ENCODE data around the gene PACRGL. TPM values are rescaled to one million over a fixed set of nuclear protein-coding genes. Genes with fewer than 3 reads are reported as not detected.
"Not testable (repeated sequence)": the region's sequence is repeated elsewhere in the genome, so short reads cannot be mapped to it uniquely, and the experiment has no call there.

PACRGL gene
- total RNA-seq, 1 experiment from 2014 or later: 14.9 TPM

GRCh38 chr4:20723463-20723862, 23.2 kb downstream of the PACRGL start:
- no peaks in the 10 kb centered on the region for H3K27me3 Mint-ChIP-seq (ENCODE audit: insufficient read depth, unreplicated experiment)
- H3K9me3 ChIP-seq: no peaks in the 10 kb centered on the region
- H3K36me3 ChIP-seq (ENCODE audit: control insufficient read depth, insufficient read depth, low read length): no peaks in the 10 kb centered on the region
- H3K4me1 ChIP-seq: no peaks in the 10 kb centered on the region
- no peak for TF ChIP-seq CTCF (IDR thresholded peaks at IDR 0.05; ENCODE audit: insufficient read depth in 1 of 2, low read depth in 1 of 2, low read length in 1 of 2, severe bottlenecking in 1 of 2, unreplicated experiment in 1 of 2)
- intact Hi-C loops (cut with micrococcal nuclease; ENCODE audit: unreplicated experiment): no loop called here
- H3K4me3 ChIP-seq (ENCODE audit: low read depth, low read length): no peak overlapping the region
- H3K27me3 ChIP-seq (replicated peaks; ENCODE audit: control insufficient read depth, insufficient read depth, low read length): no peaks in the 10 kb centered on the region
- BruUV-seq (replicated peaks): no TSS peak
- H3K4me1 Mint-ChIP-seq (ENCODE audit: low read depth, unreplicated experiment): no peaks in the 10 kb centered on the region
- ChIA-PET CTCF (no interaction called here), POLR2A (no interaction called here)
- H3K36me3 Mint-ChIP-seq (ENCODE audit: insufficient read depth, unreplicated experiment): peaks cover 18% of the 10 kb centered on the region
- DNase-seq: no peak
- H3K4me3 Mint-ChIP-seq (ENCODE audit: unreplicated experiment): no peak overlapping the region
- H3K9me3 Mint-ChIP-seq (ENCODE audit: unreplicated experiment): peaks cover 21% of the 10 kb centered on the region
- no peak overlapping the region for H3K27ac Mint-ChIP-seq (ENCODE audit: unreplicated experiment)

- no peak for TF ChIP-seq CTCF (IDR thresholded peaks at IDR 0.05; ENCODE audit: insufficient read depth in 1 of 2, low read depth in 1 of 2, low read length in 1 of 2, severe bottlenecking in 1 of 2, unreplicated experiment in 1 of 2)
- POLR2A ChIA-PET: no interaction called here
- Mint-ChIP-seq H3K4me1 (ENCODE audit: low read depth, unreplicated experiment) (no peaks in the 10 kb centered on the region), H3K27ac (ENCODE audit: unreplicated experiment) (no peak overlapping the region), H3K36me3 (ENCODE audit: insufficient read depth, unreplicated experiment) (peaks cover 18% of the 10 kb centered on the region), H3K27me3 (ENCODE audit: insufficient read depth, unreplicated experiment) (no peaks in the 10 kb centered on the region), H3K9me3 (ENCODE audit: unreplicated experiment) (peaks cover 9% of the 10 kb centered on the region), H3K4me3 (ENCODE audit: unreplicated experiment) (no peak overlapping the region)
- CTCF ChIA-PET: no interaction called here
- H3K36me3 ChIP-seq (ENCODE audit: control insufficient read depth, insufficient read depth, low read length): no peaks in the 10 kb centered on the region
- no peaks in the 10 kb centered on the region for H3K4me1 ChIP-seq
- BruUV-seq (replicated peaks): no TSS peak
- DNase-seq: no peak
- intact Hi-C loops (cut with micrococcal nuclease; ENCODE audit: unreplicated experiment): no loop called here
- no peaks in the 10 kb centered on the region for H3K9me3 ChIP-seq
- H3K27me3 ChIP-seq (replicated peaks; ENCODE audit: control insufficient read depth, insufficient read depth, low read length): no peaks in the 10 kb centered on the region
- no peak overlapping the region for H3K4me3 ChIP-seq (ENCODE audit: low read depth, low read length)
Observed at GRCh38 chr4:20724915-20725314, 24.7 kb downstream of the PACRGL start.

GRCh38 chr4:20735931-20736330, 35.7 kb downstream of the PACRGL start:
- no peak overlapping the region for H3K4me3 ChIP-seq (ENCODE audit: low read depth, low read length)
- H3K4me1 ChIP-seq: no peaks in the 10 kb centered on the region
- no peaks in the 10 kb centered on the region; the same call in 1 of the 2 replicates for H3K36me3 ChIP-seq (ENCODE audit: control insufficient read depth, insufficient read depth, low read length)
- POLR2A ChIA-PET: no interaction called here
- H3K4me1 Mint-ChIP-seq (ENCODE audit: low read depth, unreplicated experiment): no peaks in the 10 kb centered on the region
- intact Hi-C loops (cut with micrococcal nuclease; ENCODE audit: unreplicated experiment): no loop called here
- no peak overlapping the region for H3K27ac Mint-ChIP-seq (ENCODE audit: unreplicated experiment)
- H3K27me3 Mint-ChIP-seq (ENCODE audit: insufficient read depth, unreplicated experiment): no peaks in the 10 kb centered on the region
- BruUV-seq (replicated peaks): no TSS peak
- H3K36me3 Mint-ChIP-seq (ENCODE audit: insufficient read depth, unreplicated experiment): peaks cover 15% of the 10 kb centered on the region
- no peaks in the 10 kb centered on the region for H3K27me3 ChIP-seq (replicated peaks; ENCODE audit: control insufficient read depth, insufficient read depth, low read length)
- DNase-seq: no peak
- no peak overlapping the region for H3K4me3 Mint-ChIP-seq (ENCODE audit: unreplicated experiment)
- peaks cover 31% of the 10 kb centered on the region for H3K9me3 Mint-ChIP-seq (ENCODE audit: unreplicated experiment)
- CTCF ChIA-PET: no interaction called here
- H3K9me3 ChIP-seq: no peaks in the 10 kb centered on the region
- TF ChIP-seq CTCF (IDR thresholded peaks at IDR 0.05; ENCODE audit: insufficient read depth in 1 of 2, low read depth in 1 of 2, low read length in 1 of 2, severe bottlenecking in 1 of 2, unreplicated experiment in 1 of 2): no peak

GRCh38 chr4:20746000-20746399, 45.7 kb downstream of the PACRGL start:
- H3K4me3 Mint-ChIP-seq (ENCODE audit: unreplicated experiment); CTCF ChIA-PET; H3K36me3 Mint-ChIP-seq (ENCODE audit: insufficient read depth, unreplicated experiment); H3K27me3 ChIP-seq (replicated peaks; ENCODE audit: control insufficient read depth, insufficient read depth, low read length); H3K4me3 ChIP-seq (ENCODE audit: low read depth, low read length); H3K4me1 Mint-ChIP-seq (ENCODE audit: low read depth, unreplicated experiment); H3K9me3 Mint-ChIP-seq (ENCODE audit: unreplicated experiment); H3K4me1 ChIP-seq; BruUV-seq (replicated peaks); H3K36me3 ChIP-seq (ENCODE audit: control insufficient read depth, insufficient read depth, low read length); H3K27me3 Mint-ChIP-seq (ENCODE audit: insufficient read depth, unreplicated experiment); POLR2A ChIA-PET; intact Hi-C loops (cut with micrococcal nuclease; ENCODE audit: unreplicated experiment); H3K9me3 ChIP-seq; DNase-seq; H3K27ac Mint-ChIP-seq (ENCODE audit: unreplicated experiment): not testable (repeated sequence)
